GM21723 (cell line): ENCODE measurements around the gene TESK2.

Experiments used
- ATAC-seq: cut with Tn5 transposase; IDR thresholded peaks from one replicate; pipeline ENCODE4 v1.9.1; 2021; ENCODE audit warnings: mild to moderate bottlenecking, moderate library complexity; ENCODE audit not compliant: unreplicated experiment

The TESK2 gene

GRCh38 chr1:45339789-45340558 is 151.0 kb downstream of the TESK2 start, which contains the start of the genes MUTYH and TOE1:
Gene MUTYH, minus strand, starts transcription at chr1:45340440. Its CDS starts 5,935 bp downstream, at chr1:45334505.
Gene TOE1, plus strand, starts transcription at chr1:45340170. Its CDS starts 83 bp downstream, at chr1:45340253.
- ATAC-seq = peak; percentile 80

GRCh38 chr1:45337630-45338325 is 153.2 kb downstream of the TESK2 start:
- ATAC-seq = no peak

GRCh38 chr1:45335855-45336324 is 155.1 kb downstream of the TESK2 start:
- ATAC-seq = no peak

- ATAC-seq = no peak
Measured at GRCh38 chr1:45334308-45335245, 156.4 kb downstream of the TESK2 start.

- ATAC-seq = no peak
Measured at GRCh38 chr1:45332346-45332720, 158.6 kb downstream of the TESK2 start.

- ATAC-seq = no peak
Measured at GRCh38 chr1:45331436-45332345, 159.3 kb downstream of the TESK2 start.

- ATAC-seq = no peak
Measured at GRCh38 chr1:45329445-45329844, 161.5 kb downstream of the TESK2 start.

- ATAC-seq = no peak
Measured at GRCh38 chr1:45328680-45329079, 162.3 kb downstream of the TESK2 start.

GRCh38 chr1:45327644-45328515 is 163.1 kb downstream of the TESK2 start:
- no peak for ATAC-seq

GRCh38 chr1:45326627-45327623 is 164.0 kb downstream of the TESK2 start, which contains the start of gene HPDL:
Gene HPDL, plus strand, starts transcription at chr1:45326895. Its CDS starts 254 bp downstream, at chr1:45327149.
- no peak for ATAC-seq

- ATAC-seq = no peak
Measured at GRCh38 chr1:45325851-45326506, 165.0 kb downstream of the TESK2 start.

GRCh38 chr1:45322486-45323040 is 168.4 kb downstream of the TESK2 start:
- ATAC-seq = no peak

GRCh38 chr1:45321444-45321843 is 169.5 kb downstream of the TESK2 start:
- no peak for ATAC-seq

GRCh38 chr1:45319761-45320160 is 171.2 kb downstream of the TESK2 start:
- ATAC-seq = no peak

GRCh38 chr1:45317166-45317565 is 173.8 kb downstream of the TESK2 start:
- no peak for ATAC-seq

GRCh38 chr1:45314266-45314665 is 176.7 kb downstream of the TESK2 start:
- ATAC-seq = no peak

GRCh38 chr1:45306905-45307304 is 184.1 kb downstream of the TESK2 start:
- ATAC-seq = no peak
